Vagina (tissue), 2 donors: ENCODE data around the gene RPRML.

Experiments
- CTCF ChIP-seq, 3 experiments: fragments of 450-650 bp in 2 of 3; fragments of 200-600 bp in 1 of 3; sonication (generic) in 1 of 3; IDR thresholded peaks; one replicate each; pipeline ENCODE4 v1.5.1; 2017 to 2019; ENCODE audit warnings: antibody characterized with exemption in 3 of 3, mild to moderate bottlenecking in 2 of 3, moderate library complexity in 2 of 3
- POLR2A ChIP-seq, 2 donors: fragments of 450-650 bp; IDR thresholded peaks; one replicate each; pipeline ENCODE4 v1.6.1; 2017; ENCODE audit warnings: antibody characterized with exemption in 2 of 2, mild to moderate bottlenecking in 2 of 2, moderate library complexity in 2 of 2
- POLR2AphosphoS5 ChIP-seq, 2 donors: sonication (generic); formaldehyde crosslinking; IDR thresholded peaks; one replicate each; pipeline ENCODE4 v1.9.0; 2017; ENCODE audit warnings: antibody characterized with exemption in 2 of 2, mild to moderate bottlenecking in 2 of 2, low read depth in 1 of 2; ENCODE audit not compliant: insufficient read depth in 1 of 2

DNA sequence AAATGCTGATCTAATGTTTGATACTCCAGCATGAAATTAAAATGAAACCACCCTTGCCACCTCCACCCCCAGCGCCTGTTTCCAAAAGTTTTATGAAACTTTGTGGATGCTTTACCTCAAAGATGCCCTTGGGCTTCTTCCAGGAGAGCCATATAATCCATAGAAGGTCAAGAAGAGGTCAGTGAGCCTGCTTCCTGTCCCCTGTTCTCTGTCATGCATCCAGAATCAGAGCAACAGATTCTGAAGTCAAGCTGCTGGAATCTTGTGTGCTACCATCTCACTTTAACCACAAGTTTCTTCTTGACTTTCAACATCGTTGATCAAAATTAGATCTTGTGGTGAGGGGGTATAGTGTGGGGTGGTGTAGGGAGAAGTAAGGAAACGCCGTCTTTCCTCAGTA is 47.5 kb downstream of the RPRML start:
- no peak for TF ChIP-seq CTCF (IDR thresholded peaks at IDR 0.05)
- TF ChIP-seq POLR2AphosphoS5 (IDR thresholded peaks at IDR 0.05; ENCODE audit: insufficient read depth in 1 of 2, low read depth in 1 of 2) = no peak
- no peak for TF ChIP-seq POLR2A (IDR thresholded peaks at IDR 0.05)
